GM12878 (cell line): Measurements from ENCODE around the gene PDZRN4. TPM values are rescaled to one million over a fixed set of nuclear protein-coding genes. Genes with fewer than 3 reads are reported as not detected.

Experiments used
- ATAC-seq: fragments of 200-7000 bp; cut with Tn5 transposase; 3 replicates; pipeline ENCODE4 v1.9.1; 2020; ENCODE audit warnings: mild to moderate bottlenecking, moderate library complexity
- BruUV-seq: library from RNA; stranded (reverse); fragments of 400-500 nt; replicated peaks from 2 replicates; lab custom pipeline; 2021; lab: Mats Ljungman, UMichigan
- CTCF ChIA-PET: fragments of 300-600 bp; sonication (Branson Sonifier 250); formaldehyde crosslinking; extraction: SDS; loops from one replicate; lab custom pipeline; 2021; ENCODE audit warnings: inconsistent platforms; lab: Yijun Ruan, JAX
- POLR2A ChIA-PET: fragments of 350-600 bp; formaldehyde crosslinking; extraction: SDS; loops from one replicate; lab custom pipeline; 2021; ENCODE audit warnings: inconsistent platforms; lab: Charles Lee
- RAD21 ChIA-PET: fragments of 300-600 bp; sonication (Branson Sonifier 250); formaldehyde crosslinking; loops from one replicate; lab custom pipeline; 2023; ENCODE audit warnings: antibody characterized with exemption; ENCODE audit not compliant: unreplicated experiment; lab: Charles Lee
- SMC1A ChIA-PET: fragments of 300-600 bp; sonication (Branson Sonifier 250); formaldehyde crosslinking; loops from one replicate; lab custom pipeline; 2023; ENCODE audit not compliant: unreplicated experiment, uncharacterized antibody; lab: Charles Lee
- DNase-seq: peaks from one replicate; pipeline ENCODE4 v3.0.0-alpha.2; 2011; ENCODE audit warnings: low read depth, low spot score
- FAIRE-seq: peaks from 3 replicates; lab custom pipeline; 2011; peaks lifted over from hg19 to GRCh38; lab: Jason Lieb, UNC
- H2AFZ ChIP-seq: 2 replicates; pipeline ENCODE4 v1.6.0; 2011; ENCODE audit warnings: low read depth, low read length, control low read depth; ENCODE audit not compliant: control insufficient read depth
- H3K27ac ChIP-seq: 2 replicates; pipeline ENCODE4 v1.5.1; 2011; ENCODE audit warnings: control low read depth; ENCODE audit not compliant: control insufficient read depth, insufficient read depth
- H3K27me3 ChIP-seq, 2 experiments: replicated peaks in 1 of 2; 2 replicates each; pipeline versions ENCODE4 v1.6.0 to v1.6.1; 2011; ENCODE audit warnings: low read length in 1 of 2; ENCODE audit not compliant: control insufficient read depth in 2 of 2, insufficient read depth in 2 of 2
- H3K36me3 ChIP-seq, 2 experiments: 2 replicates each; pipeline ENCODE4 v1.5.1; 2011; ENCODE audit warnings: low read length in 1 of 2; ENCODE audit not compliant: control insufficient read depth in 2 of 2, insufficient read depth in 2 of 2
- H3K4me1 ChIP-seq: 2 replicates; pipeline ENCODE4 v1.6.1; 2011; ENCODE audit warnings: mild to moderate bottlenecking, low read length, moderate library complexity, mixed read lengths; ENCODE audit not compliant: control insufficient read depth, insufficient read depth
- H3K4me2 ChIP-seq: 2 replicates; pipeline ENCODE4 v1.6.0; 2011; ENCODE audit warnings: control low read depth; ENCODE audit not compliant: control insufficient read depth, insufficient read depth
- H3K4me3 ChIP-seq: fragments of 200-600 bp; sonication (generic); 2 replicates; pipeline ENCODE4 v1.5.1; 2016
- H3K79me2 ChIP-seq: 2 replicates; pipeline ENCODE4 v1.6.0; 2011; ENCODE audit warnings: low read length; ENCODE audit not compliant: control insufficient read depth, insufficient read depth
- H3K9ac ChIP-seq: 2 replicates; pipeline ENCODE4 v1.8.0; 2011; ENCODE audit warnings: low read length, control low read depth, mixed read lengths; ENCODE audit not compliant: control insufficient read depth, insufficient read depth
- H3K9me3 ChIP-seq: replicated peaks from 3 replicates; pipeline ENCODE4 v1.5.1; 2011; ENCODE audit warnings: mild to moderate bottlenecking, low read length; ENCODE audit not compliant: control insufficient read depth, insufficient read depth
- H4K20me1 ChIP-seq: 2 replicates; pipeline ENCODE4 v1.6.0; 2011; ENCODE audit not compliant: control insufficient read depth, insufficient read depth
- EP300 ChIP-seq, 2 experiments: fragments of 150-350 bp in 1 of 2; IDR thresholded peaks; 2 replicates each; pipeline ENCODE4 v1.6.1; 2011 to 2012; ENCODE audit warnings: low read depth in 2 of 2, low read length in 2 of 2, borderline replicate concordance in 1 of 2, improper control_type of control experiment in 1 of 2, inconsistent platforms in 1 of 2; ENCODE audit not compliant: control insufficient read depth in 1 of 2
- HSF1 ChIP-seq: fragments of 150-350 bp; IDR thresholded peaks from 2 replicates; pipeline ENCODE4 v1.6.1; 2014; ENCODE audit warnings: mild to moderate bottlenecking, low read depth, low read length
- REST ChIP-seq: IDR thresholded peaks from 2 replicates; pipeline ENCODE4 v1.6.1; 2012; ENCODE audit warnings: mild to moderate bottlenecking, low read depth, low read length
- WGBS: methylation state at CpG from one replicate; pipeline ENCODE4 v1.1.6; 2016; ENCODE audit warnings: low lambda C conversion rate; ENCODE audit not compliant: insufficient replicate concordance, insufficient coverage; ENCODE audit errors: missing lambda C conversion rate; 5-methylcytosine and 5-hydroxymethylcytosine counted together
- in situ Hi-C: fragments of 300-500 bp; cut with MboI; formaldehyde crosslinking; loops from 9 replicates; pipeline ENCODE4 v1.14.3; 2018; ENCODE audit warnings: mixed read lengths
- intact Hi-C: fragments of 100-400 bp; cut with micrococcal nuclease; formaldehyde crosslinking; loops from one replicate; pipeline ENCODE4 v1.14.2; 2022; ENCODE audit not compliant: unreplicated experiment
- polyA plus RNA-seq, 11 experiments: library from polyadenylated mRNA; depleted of rRNA in 4 of 11; unstranded in 6 of 11; stranded (reverse) in 5 of 11; fragments of >200 nt; fragmentation: Nextera tagmentation in 4 of 11; fragmentation: Illumina TruSeq in 1 of 11; extraction: Ambion mirVana in 4 of 11; extraction: Trizol in 1 of 11; gene quantifications; 1 replicate in 1 of 11; 2 replicates in 10 of 11; pipeline versions ENCODE4 v1.2.1 to v1.2.3, GENCODE V29; 2011 to 2016; ENCODE audit warnings: inconsistent platforms in 2 of 11, missing spikeins in 2 of 11, low read depth in 1 of 11
- total RNA-seq, 4 experiments: library from RNA; depleted of rRNA in 3 of 4; stranded (reverse); fragments of >200 nt in 3 of 4; fragmentation: Illumina TruSeq in 1 of 4; extraction: Trizol in 1 of 4; gene quantifications; 2 replicates each; pipeline versions ENCODE4 v1.2.1 to v1.2.3, GENCODE V29; 2013 to 2021
- TF ChIP-seq, protein P1 (sequence below): IDR thresholded peaks from 2 replicates; pipeline ENCODE4 v1.6.1; 2012; ENCODE audit warnings: improper control_type of control experiment, low read depth, low read length; ENCODE audit not compliant: insufficient replicate concordance

The PDZRN4 gene
- total and polyA plus RNA-seq, 10 of the 15 experiments (the other 5 are each of a cell fraction or from before 2014, with no cell fraction given) = 0.03 TPM; not detected in 9

DNA sequence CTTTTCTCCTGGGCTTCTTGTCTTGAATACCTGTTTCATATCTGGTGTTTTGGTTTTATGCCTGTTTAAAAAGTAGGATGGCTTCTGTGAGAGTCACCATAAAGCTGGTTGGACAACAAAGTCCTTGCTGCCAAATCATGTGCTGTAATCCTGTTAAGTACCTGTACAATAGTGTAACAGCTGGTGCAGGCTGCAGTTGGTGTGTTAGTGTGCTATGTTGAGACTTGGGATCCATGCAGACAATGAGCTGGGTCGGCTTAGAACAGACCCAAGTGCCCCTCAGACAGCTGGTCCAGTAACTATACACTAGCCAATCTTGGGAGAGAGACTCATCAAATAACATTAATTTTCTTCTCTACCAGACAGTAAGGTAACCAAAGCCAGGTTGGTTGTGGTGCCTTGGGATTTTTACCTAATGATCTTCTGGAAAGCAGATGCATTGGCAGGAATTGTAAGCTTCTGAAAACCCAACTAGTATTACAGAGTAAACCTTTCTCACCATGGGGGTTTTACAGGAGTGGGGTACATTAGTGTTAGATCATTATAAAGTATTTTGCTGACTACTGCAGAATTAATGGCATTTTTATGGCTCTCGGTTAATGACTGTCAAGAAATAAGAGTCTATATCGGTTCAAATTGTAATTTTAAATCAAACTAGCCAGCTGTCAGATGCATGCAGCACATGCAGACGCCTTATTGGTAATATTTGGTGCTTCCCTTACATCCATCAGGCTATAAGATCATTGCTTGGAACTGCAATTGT is 231.2 kb downstream of the PDZRN4 start:
- POLR2A ChIA-PET = no interaction called here
- H3K4me1 ChIP-seq = no peaks in the 10 kb centered on the region
- H3K9ac ChIP-seq = no peak overlapping the region
- no peak overlapping the region for H2AFZ ChIP-seq
- in situ Hi-C loops (no loop called here), intact Hi-C loops (no loop called here)
- TF ChIP-seq, protein P1, sequence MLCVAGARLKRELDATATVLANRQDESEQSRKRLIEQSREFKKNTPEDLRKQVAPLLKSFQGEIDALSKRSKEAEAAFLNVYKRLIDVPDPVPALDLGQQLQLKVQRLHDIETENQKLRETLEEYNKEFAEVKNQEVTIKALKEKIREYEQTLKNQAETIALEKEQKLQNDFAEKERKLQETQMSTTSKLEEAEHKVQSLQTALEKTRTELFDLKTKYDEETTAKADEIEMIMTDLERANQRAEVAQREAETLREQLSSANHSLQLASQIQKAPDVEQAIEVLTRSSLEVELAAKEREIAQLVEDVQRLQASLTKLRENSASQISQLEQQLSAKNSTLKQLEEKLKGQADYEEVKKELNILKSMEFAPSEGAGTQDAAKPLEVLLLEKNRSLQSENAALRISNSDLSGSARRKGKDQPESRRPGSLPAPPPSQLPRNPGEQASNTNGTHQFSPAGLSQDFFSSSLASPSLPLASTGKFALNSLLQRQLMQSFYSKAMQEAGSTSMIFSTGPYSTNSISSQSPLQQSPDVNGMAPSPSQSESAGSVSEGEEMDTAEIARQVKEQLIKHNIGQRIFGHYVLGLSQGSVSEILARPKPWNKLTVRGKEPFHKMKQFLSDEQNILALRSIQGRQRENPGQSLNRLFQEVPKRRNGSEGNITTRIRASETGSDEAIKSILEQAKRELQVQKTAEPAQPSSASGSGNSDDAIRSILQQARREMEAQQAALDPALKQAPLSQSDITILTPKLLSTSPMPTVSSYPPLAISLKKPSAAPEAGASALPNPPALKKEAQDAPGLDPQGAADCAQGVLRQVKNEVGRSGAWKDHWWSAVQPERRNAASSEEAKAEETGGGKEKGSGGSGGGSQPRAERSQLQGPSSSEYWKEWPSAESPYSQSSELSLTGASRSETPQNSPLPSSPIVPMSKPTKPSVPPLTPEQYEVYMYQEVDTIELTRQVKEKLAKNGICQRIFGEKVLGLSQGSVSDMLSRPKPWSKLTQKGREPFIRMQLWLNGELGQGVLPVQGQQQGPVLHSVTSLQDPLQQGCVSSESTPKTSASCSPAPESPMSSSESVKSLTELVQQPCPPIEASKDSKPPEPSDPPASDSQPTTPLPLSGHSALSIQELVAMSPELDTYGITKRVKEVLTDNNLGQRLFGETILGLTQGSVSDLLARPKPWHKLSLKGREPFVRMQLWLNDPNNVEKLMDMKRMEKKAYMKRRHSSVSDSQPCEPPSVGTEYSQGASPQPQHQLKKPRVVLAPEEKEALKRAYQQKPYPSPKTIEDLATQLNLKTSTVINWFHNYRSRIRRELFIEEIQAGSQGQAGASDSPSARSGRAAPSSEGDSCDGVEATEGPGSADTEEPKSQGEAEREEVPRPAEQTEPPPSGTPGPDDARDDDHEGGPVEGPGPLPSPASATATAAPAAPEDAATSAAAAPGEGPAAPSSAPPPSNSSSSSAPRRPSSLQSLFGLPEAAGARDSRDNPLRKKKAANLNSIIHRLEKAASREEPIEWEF = no peak
- TF ChIP-seq EP300 (IDR thresholded peaks at IDR 0.05; ENCODE audit: borderline replicate concordance in 1 of 2, control insufficient read depth in 1 of 2, low read depth in 2 of 2, low read length in 2 of 2) = no peak
- no peak for TF ChIP-seq HSF1
- no peak for TF ChIP-seq REST
- CTCF ChIA-PET = no interaction called here
- no peaks in the 10 kb centered on the region for H4K20me1 ChIP-seq
- DNase-seq (no peak), FAIRE-seq (no peak), ATAC-seq (no peak)
- no peaks in the 10 kb centered on the region for H3K9me3 ChIP-seq
- no peaks in the 10 kb centered on the region for H3K36me3 ChIP-seq
- RAD21 ChIA-PET = no interaction called here
- no peak overlapping the region for H3K4me2 ChIP-seq
- no peak overlapping the region for H3K27ac ChIP-seq
- SMC1A ChIA-PET = interaction anchor here (0.8 to 1.1 kb wide), 2 partner anchors 11 to 495 kb away, joined by 3 read pairs; no protein-coding TSS in a partner anchor
- BruUV-seq = no TSS peak
- no peaks in the 10 kb centered on the region for H3K27me3 ChIP-seq
- no peak overlapping the region for H3K4me3 ChIP-seq
- 11% methylated on average over 4 of the region's 4 CpGs for WGBS
- no peaks in the 10 kb centered on the region for H3K79me2 ChIP-seq
